ENCODE measurements around the gene SVOPL. TPM values are rescaled to one million over a fixed set of nuclear protein-coding genes. Genes with fewer than 3 reads are reported as not detected.

SVOPL gene
- polyA plus RNA-seq, 5 donors = 1.6 to 4.7 (median 2.7) TPM

GRCh38 chr7:138662076-138662990 lies 38.8 kb downstream of the SVOPL start:
- no peak for DNase-seq

- DNase-seq = no peak
Measured at GRCh38 chr7:138661069-138661635, 40.0 kb downstream of the SVOPL start.

- no peak for DNase-seq
Measured at GRCh38 chr7:138658889-138659288, 42.3 kb downstream of the SVOPL start.

DNA sequence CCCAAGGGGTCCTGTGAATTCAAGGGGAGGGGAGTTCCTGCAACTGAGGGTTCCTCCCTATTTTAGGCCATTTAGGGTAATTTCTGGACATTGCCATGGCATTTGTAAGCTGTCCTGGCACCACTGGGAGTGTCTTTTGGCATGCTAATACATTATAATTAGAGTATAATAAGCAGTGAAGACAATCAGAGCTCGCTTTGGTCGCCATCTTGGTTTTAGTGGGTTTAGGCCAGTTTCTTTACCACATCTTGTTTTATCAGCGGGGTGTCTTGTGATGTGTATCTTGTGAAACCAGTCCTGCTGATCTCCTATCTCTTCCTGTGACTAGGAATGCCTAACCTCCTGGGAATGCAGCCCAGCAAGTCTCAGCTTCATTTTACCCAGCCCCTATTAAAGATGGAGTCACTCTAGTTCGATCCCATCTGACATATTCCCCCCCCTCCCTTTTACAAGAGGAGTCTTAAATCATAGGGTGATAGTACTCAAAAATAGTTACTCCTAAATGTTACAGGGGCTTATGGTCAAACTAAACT lies 43.2 kb downstream of the SVOPL start:
- no peak for DNase-seq

DNA sequence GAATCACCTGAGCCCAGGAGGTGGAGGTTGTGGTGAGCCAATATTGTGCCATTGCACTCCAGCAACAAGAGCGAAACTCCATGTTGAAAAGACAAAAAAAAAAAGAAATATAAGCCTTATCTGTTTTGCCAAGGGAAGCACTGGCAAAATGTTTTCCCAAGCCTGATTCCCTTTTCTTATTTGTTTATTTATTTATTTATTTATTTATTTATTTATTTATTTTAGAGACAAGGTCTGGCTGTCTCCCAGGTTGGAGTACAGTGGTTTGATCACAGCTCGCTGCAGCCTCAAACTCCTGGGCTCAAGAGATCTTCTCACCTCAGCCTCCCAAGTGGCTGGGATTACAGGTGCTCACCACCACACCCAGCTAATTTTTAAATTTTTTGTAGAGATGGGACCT lies 44.2 kb downstream of the SVOPL start:
- DNase-seq = no peak

DNA sequence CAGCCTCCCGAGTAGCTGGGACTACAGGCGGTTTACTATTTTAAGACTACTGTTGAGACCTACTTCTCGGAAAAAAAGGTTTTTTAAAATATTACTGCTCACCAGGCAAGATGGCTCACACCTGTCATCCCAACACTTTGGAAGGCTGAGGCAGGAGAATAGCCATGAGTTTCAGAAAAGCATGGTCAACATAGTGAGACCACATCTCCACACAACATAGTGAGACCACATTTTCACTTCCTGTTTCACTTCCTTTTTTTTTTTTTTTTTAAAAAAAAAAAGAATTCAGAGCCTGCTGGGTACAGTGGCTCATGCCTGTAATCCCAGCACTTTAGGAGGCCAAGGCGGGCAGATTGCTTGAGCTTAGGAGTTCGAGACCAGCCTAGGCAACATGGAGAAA lies 46.5 kb downstream of the SVOPL start:
- DNase-seq = no peak

GRCh38 chr7:138649506-138649905 lies 51.7 kb downstream of the SVOPL start:
- DNase-seq = no peak

GRCh38 chr7:138645284-138645683 lies 55.9 kb downstream of the SVOPL start:
- no peak for DNase-seq

GRCh38 chr7:138632826-138633602 lies 68.1 kb downstream of the SVOPL start:
- no peak for DNase-seq

DNA sequence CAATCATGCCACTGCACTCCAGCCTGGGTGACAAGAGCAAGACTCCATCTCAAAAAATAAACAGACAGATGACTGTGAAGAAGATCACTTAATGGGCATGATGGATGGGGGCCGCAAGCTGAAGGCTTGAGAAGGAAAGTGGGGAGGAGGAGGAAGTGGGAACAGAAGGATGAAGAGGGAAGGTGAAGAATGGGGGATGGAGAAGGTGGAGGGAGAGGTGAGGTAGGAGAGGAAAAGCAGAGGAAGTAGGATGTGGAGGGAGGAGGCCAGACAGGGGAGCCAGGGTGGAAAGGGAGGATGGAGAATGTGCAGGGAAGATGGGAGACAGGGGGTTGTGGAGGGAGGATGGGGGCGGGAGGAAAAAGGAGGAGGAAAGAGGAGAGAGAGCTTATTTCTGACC lies 68.8 kb downstream of the SVOPL start:
- DNase-seq = no peak

DNA sequence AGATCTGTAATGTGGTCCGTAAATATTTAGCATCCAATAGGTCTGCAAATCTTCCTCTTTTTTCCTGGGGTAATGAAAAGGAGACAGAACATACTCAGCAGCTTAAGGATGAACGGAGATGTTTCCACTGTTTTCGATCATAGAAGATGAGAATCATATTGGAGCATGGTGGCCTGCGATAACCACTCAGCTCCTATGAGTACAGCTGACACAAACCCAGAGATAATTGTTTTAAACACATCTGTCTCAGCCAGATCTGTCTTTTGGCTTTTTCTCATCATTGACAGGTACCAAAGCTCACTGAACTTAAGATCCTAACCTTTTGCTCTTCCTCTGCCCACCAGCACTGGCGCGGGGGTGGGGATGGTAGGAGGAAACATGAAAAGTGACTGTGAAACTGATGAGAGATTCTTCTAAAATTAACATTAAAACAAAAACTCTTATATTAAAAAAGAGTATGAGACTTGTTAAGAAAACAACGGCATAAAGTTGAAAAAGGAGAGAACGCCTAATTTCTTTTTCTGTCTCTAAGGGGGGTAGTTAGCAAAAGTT lies 71.0 kb downstream of the SVOPL start:
- no peak for DNase-seq

DNA sequence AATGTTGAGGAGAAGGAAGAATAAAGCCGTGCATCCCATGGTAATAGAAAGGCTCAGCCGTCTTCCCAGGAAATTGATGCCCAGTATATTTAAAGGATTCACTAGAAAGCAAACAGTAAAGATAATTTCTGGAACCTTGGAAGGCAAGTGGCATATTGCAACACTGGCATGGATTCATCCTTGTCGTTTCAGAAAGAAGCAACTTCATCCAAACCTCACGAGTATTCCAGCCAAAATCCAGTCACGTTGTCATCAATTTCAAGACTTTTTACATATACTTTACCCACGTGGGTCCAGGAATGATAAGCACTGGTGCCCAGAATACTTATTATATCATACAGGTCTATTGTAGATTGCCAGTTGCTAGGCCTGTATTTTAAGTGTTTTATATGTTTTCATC lies 73.8 kb downstream of the SVOPL start:
- DNase-seq = no peak

GRCh38 chr7:138626846-138627245 lies 74.3 kb downstream of the SVOPL start:
- no peak for DNase-seq

- DNase-seq = no peak
Measured at GRCh38 chr7:138625849-138626230, 75.3 kb downstream of the SVOPL start.

DNA sequence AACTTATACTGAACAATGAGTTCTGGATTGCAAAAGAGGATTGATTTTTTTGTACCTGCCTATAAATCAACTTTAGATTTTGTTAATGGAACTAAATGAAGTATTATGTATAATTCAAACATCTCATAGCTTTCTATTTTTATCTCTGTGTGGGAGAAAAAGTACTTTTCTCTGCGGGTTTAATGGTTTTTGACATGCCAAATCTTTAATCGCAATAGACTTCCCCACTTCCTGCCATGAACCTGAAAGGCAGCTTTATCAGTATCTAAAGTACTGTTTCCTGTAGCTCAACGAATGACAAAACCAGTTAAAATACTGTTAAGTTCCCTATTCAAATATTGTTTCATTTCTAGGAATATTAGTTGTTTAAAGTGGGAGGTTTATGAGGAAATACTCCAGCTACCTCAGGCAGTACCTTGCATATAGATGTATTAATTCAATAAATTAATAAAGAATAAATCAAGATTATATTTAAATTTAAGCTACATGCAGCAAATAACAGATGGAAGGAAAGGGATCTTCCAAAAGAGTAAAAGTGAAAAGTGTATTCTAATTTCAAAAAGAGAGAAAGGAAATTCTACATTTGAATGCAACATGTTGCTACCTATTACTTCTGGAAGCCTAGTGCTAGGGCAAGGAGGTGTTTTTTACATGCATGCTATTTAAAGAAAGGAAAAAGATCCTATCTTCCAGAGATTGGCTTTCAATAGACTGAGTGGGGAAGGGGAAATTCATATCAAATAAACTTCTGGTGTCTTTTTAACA lies 75.9 kb downstream of the SVOPL start:
- no peak for DNase-seq

GRCh38 chr7:138622841-138623240 lies 78.3 kb downstream of the SVOPL start:
- DNase-seq = no peak

GRCh38 chr7:138618933-138619332 lies 82.2 kb downstream of the SVOPL start:
- no peak for DNase-seq

- DNase-seq = no peak
Measured at GRCh38 chr7:138618506-138618905, 82.7 kb downstream of the SVOPL start.

GRCh38 chr7:138616085-138616484 lies 85.1 kb downstream of the SVOPL start:
- no peak for DNase-seq

- DNase-seq = no peak
Measured at GRCh38 chr7:138613630-138614029, 87.5 kb downstream of the SVOPL start.

DNA sequence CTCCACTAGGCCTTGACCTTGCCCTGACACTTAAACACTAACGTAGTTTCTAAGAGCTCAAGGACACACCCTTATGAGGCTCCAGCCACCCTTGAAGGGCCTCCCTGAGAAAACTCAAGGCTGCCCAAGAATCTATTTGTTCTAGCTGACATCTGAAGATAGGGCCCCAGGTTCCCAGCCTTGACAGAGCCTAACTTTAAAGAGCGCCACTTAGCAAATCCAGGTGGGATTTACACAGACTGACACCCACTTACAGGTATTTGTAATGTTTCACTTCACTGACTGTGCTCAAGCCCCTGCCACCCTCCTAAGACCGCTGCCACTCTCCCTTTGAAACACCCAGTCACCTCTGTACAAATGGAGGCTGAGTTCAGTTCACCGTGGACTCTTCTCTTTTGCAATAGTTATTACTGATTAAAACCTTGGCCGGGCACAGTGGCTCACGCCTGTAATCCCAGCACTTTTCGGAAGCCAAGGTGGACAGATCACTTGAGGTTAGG lies 90.4 kb downstream of the SVOPL start:
- DNase-seq = peak in 1 of 2 donors; percentile 28

Measured in right lung (tissue), 5 donors.